ENCODE results near the gene AKR1C4. TPM values are rescaled to one million over a fixed set of nuclear protein-coding genes. Genes with fewer than 3 reads are reported as not detected.

The AKR1C4 gene
- total RNA-seq, 2 donors from 2014 or later = not detected

- TF ChIP-seq CTCF (IDR thresholded peaks at IDR 0.05) = no peak
- ATAC-seq (ENCODE audit: insufficient number of reproducible peaks, low FRiP score, low read depth) (no peak), DNase-seq (ENCODE audit: low spot score) (no peak)
- Histone ChIP-seq H3K36me3 (no peaks in the 10 kb centered on the region), H3K27ac (no peak within 1 kb of the TSS), H3K27me3 (replicated peaks; ENCODE audit: insufficient read depth) (no peaks in the 10 kb centered on the region), H3K4me1 (ENCODE audit: control insufficient read depth in 1 of 2, low read depth in 2 of 2) (no peaks in the 10 kb centered on the region), H3K9me3 (no peaks in the 10 kb centered on the region), H3K4me3 (no peak within 1 kb of the TSS)
These were observed 11.5 kb upstream of the AKR1C4 start, which contains the start of gene AKR1C8 for GRCh38 chr10:5184987-5185775. Gene AKR1C8 (minus strand): TSS chr10:5185150. CDS start chr10:5185104, 46 bp downstream.

- H3K27me3 ChIP-seq (replicated peaks; ENCODE audit: insufficient read depth) = no peaks in the 10 kb centered on the region
- DNase-seq (ENCODE audit: low spot score) (no peak), ATAC-seq (ENCODE audit: insufficient number of reproducible peaks, low FRiP score, low read depth) (no peak)
- H3K36me3 ChIP-seq = no peaks in the 10 kb centered on the region
- no peak overlapping the region for H3K4me3 ChIP-seq
- H3K4me1 ChIP-seq (ENCODE audit: control insufficient read depth in 1 of 2, low read depth in 2 of 2) = no peaks in the 10 kb centered on the region
- H3K9me3 ChIP-seq = no peaks in the 10 kb centered on the region
- no peak for TF ChIP-seq CTCF (IDR thresholded peaks at IDR 0.05)
- no peak overlapping the region for H3K27ac ChIP-seq
These were observed 8.8 kb upstream of the AKR1C4 start for GRCh38 chr10:5187867-5188266.

GRCh38 chr10:5188358-5188757 is 8.3 kb upstream of the AKR1C4 start:
- no peak for DNase-seq (ENCODE audit: low spot score)
- ATAC-seq (ENCODE audit: insufficient number of reproducible peaks, low FRiP score, low read depth) = no peak
- no peaks in the 10 kb centered on the region for H3K36me3 ChIP-seq

GRCh38 chr10:5194431-5194830 is 2.2 kb upstream of the AKR1C4 start:
- no peak overlapping the region for H3K4me3 ChIP-seq
- H3K9me3 ChIP-seq = no peaks in the 10 kb centered on the region
- H3K36me3 ChIP-seq = no peaks in the 10 kb centered on the region
- no peaks in the 10 kb centered on the region for H3K27me3 ChIP-seq (replicated peaks; ENCODE audit: insufficient read depth)
- no peak for DNase-seq (ENCODE audit: low spot score)
- TF ChIP-seq CTCF (IDR thresholded peaks at IDR 0.05) = no peak
- no peaks in the 10 kb centered on the region for H3K4me1 ChIP-seq (ENCODE audit: control insufficient read depth in 1 of 2, low read depth in 2 of 2)
- ATAC-seq (ENCODE audit: insufficient number of reproducible peaks, low FRiP score, low read depth) = no peak
- H3K27ac ChIP-seq = no peak overlapping the region

More at GRCh38 chr10:5188358-5188757, 8.3 kb upstream of the AKR1C4 start:
- Histone ChIP-seq H3K4me1 (ENCODE audit: control insufficient read depth in 1 of 2, low read depth in 2 of 2) (no peaks in the 10 kb centered on the region), H3K27ac (no peak overlapping the region), H3K9me3 (no peaks in the 10 kb centered on the region), H3K4me3 (no peak overlapping the region), H3K27me3 (replicated peaks; ENCODE audit: insufficient read depth) (no peaks in the 10 kb centered on the region)
- TF ChIP-seq CTCF (IDR thresholded peaks at IDR 0.05) = no peak

GRCh38 chr10:5195727-5196374 is 786 bp upstream of the AKR1C4 start:
- no peaks in the 10 kb centered on the region for H3K36me3 ChIP-seq
- DNase-seq (ENCODE audit: low spot score) (no peak), ATAC-seq (ENCODE audit: insufficient number of reproducible peaks, low FRiP score, low read depth) (no peak)

More at GRCh38 chr10:5195727-5196374, 786 bp upstream of the AKR1C4 start:
- no peak for TF ChIP-seq CTCF (IDR thresholded peaks at IDR 0.05)
- no peak overlapping the region for H3K27ac ChIP-seq
- H3K4me1 ChIP-seq (ENCODE audit: control insufficient read depth in 1 of 2, low read depth in 2 of 2) = no peaks in the 10 kb centered on the region
- no peaks in the 10 kb centered on the region for H3K9me3 ChIP-seq
- no peaks in the 10 kb centered on the region for H3K27me3 ChIP-seq (replicated peaks; ENCODE audit: insufficient read depth)
- H3K4me3 ChIP-seq = no peak overlapping the region
